Hair follicular keratinocyte (primary cell): ENCODE results near the gene OAS2. TPM values are rescaled to one million over a fixed set of nuclear protein-coding genes. Genes with fewer than 3 reads are reported as not detected.

Experiments
- total RNA-seq: library from RNA; depleted of rRNA; stranded (reverse); fragments of >200 nt; gene quantifications from 2 replicates; pipeline ENCODE4 v1.2.3, GENCODE V29; 2015

The OAS2 gene
- 2.7 and 3.5 TPM in 2 replicates for total RNA-seq

GRCh38 chr12:112978163-112979040 is at the start of gene OAS2:
Gene OAS2, plus strand, starts transcription at chr12:112978519. Its CDS starts 90 bp downstream, at chr12:112978609.

GRCh38 chr12:112937741-112938719 is 40.3 kb upstream of the OAS2 start, which contains the start of gene OAS3:
Gene OAS3, plus strand, starts transcription at chr12:112938474. Its CDS starts 57 bp downstream, at chr12:112938531.

GRCh38 chr12:113056631-113057488 is 78.5 kb downstream of the OAS2 start, which contains the start of gene DTX1:
Gene DTX1, plus strand, starts transcription at chr12:113056730. Its CDS starts 1,463 bp downstream, at chr12:113058193.

Other genes with a start within 250 kb of the OAS2 start
- gene RPH3A, start 186.8 kb upstream of the OAS2 start, total RNA-seq, result not detected in 2 replicates
- 0.91 and 6.0 TPM in 2 replicates for gene OAS1, start 71.6 kb upstream of the OAS2 start, total RNA-seq
- gene OAS3, start 40.0 kb upstream of the OAS2 start, total RNA-seq, result 18.8 and 20.4 TPM in 2 replicates
- not detected in 2 replicates for gene DTX1, start 78.2 kb downstream of the OAS2 start, total RNA-seq
- 0.04 and 0.08 TPM in 2 replicates for gene RASAL1, start 157.2 kb downstream of the OAS2 start, total RNA-seq
- gene CFAP73, start 171.2 kb downstream of the OAS2 start, total RNA-seq, result not detected in 2 replicates
- gene DDX54, start 207.0 kb downstream of the OAS2 start, total RNA-seq, result 65.5 and 86.8 TPM in 2 replicates
- 28.9 and 43.7 TPM in 2 replicates for gene RITA1, start 207.2 kb downstream of the OAS2 start, total RNA-seq
- 23.4 and 44.7 TPM in 2 replicates for gene TPCN1, start 242.9 kb downstream of the OAS2 start, total RNA-seq